Measurements from ENCODE around the gene PRRT1B.
A peak's percentile ranks its signal among the peaks of the same experiment; 100 is the strongest.

PRRT1B gene

GRCh38 chr9:131580358-131580757 is 35.0 kb downstream of the PRRT1B start:
- DNase-seq (ENCODE audit: low spot score) = no peak

- DNase-seq (ENCODE audit: low spot score) = no peak
Observed at GRCh38 chr9:131582056-131582455, 36.7 kb downstream of the PRRT1B start.

- no peak for DNase-seq (ENCODE audit: low spot score)
Observed at GRCh38 chr9:131582466-131583336, 37.4 kb downstream of the PRRT1B start.

GRCh38 chr9:131583337-131583645 is 38.0 kb downstream of the PRRT1B start:
- no peak for DNase-seq (ENCODE audit: low spot score)

- DNase-seq (ENCODE audit: low spot score) = no peak
Observed at GRCh38 chr9:131583836-131584555, 38.7 kb downstream of the PRRT1B start.

GRCh38 chr9:131584858-131585257 is 39.5 kb downstream of the PRRT1B start:
- DNase-seq (ENCODE audit: low spot score) = no peak

GRCh38 chr9:131585375-131585774 is 40.1 kb downstream of the PRRT1B start:
- DNase-seq (ENCODE audit: low spot score) = no peak

- DNase-seq (ENCODE audit: low spot score) = no peak
Observed at GRCh38 chr9:131587331-131587730, 42.0 kb downstream of the PRRT1B start.

- DNase-seq (ENCODE audit: low spot score) = no peak
Observed at GRCh38 chr9:131587906-131588305, 42.6 kb downstream of the PRRT1B start.

GRCh38 chr9:131588396-131588795 is 43.1 kb downstream of the PRRT1B start:
- no peak for DNase-seq (ENCODE audit: low spot score)

- DNase-seq (ENCODE audit: low spot score) = no peak
Observed at GRCh38 chr9:131589124-131589711, 43.9 kb downstream of the PRRT1B start.

- no peak for DNase-seq (ENCODE audit: low spot score)
Observed at GRCh38 chr9:131589993-131590392, 44.7 kb downstream of the PRRT1B start.

- no peak for DNase-seq (ENCODE audit: low spot score)
Observed at GRCh38 chr9:131590449-131590848, 45.1 kb downstream of the PRRT1B start.

- peak; percentile 92 for DNase-seq (ENCODE audit: low spot score)
Observed at GRCh38 chr9:131590907-131591844, 45.9 kb downstream of the PRRT1B start.

- no peak for DNase-seq (ENCODE audit: low spot score)
Observed at GRCh38 chr9:131591845-131592208, 46.5 kb downstream of the PRRT1B start.

- no peak for DNase-seq (ENCODE audit: low spot score)
Observed at GRCh38 chr9:131593091-131593820, 47.9 kb downstream of the PRRT1B start.

- no peak for DNase-seq (ENCODE audit: low spot score)
Observed at GRCh38 chr9:131593936-131594665, 48.8 kb downstream of the PRRT1B start.

GRCh38 chr9:131594906-131595665 is 49.8 kb downstream of the PRRT1B start:
- DNase-seq (ENCODE audit: low spot score) = no peak

- no peak for DNase-seq (ENCODE audit: low spot score)
Observed at GRCh38 chr9:131595696-131596429, 50.5 kb downstream of the PRRT1B start.

Data from D341Med (cell line).